HG03558 (cell line): Measurements from ENCODE around the gene SSRP1.
"Not testable (repeated sequence)": the region's sequence is repeated elsewhere in the genome, so short reads cannot be mapped to it uniquely, and the experiment has no call there.

Experiments
- ATAC-seq: cut with Tn5 transposase; IDR thresholded peaks from one replicate; pipeline ENCODE4 v1.9.1; 2021; ENCODE audit warnings: moderate number of reproducible peaks; ENCODE audit not compliant: unreplicated experiment; ENCODE audit errors: extremely low read depth

The SSRP1 gene

GRCh38 chr11:57340039-57340615, 4.4 kb upstream of the SSRP1 start:
- ATAC-seq = no peak

- ATAC-seq = no peak
Measured at GRCh38 chr11:57339328-57339727, 3.6 kb upstream of the SSRP1 start.

GRCh38 chr11:57338142-57338541, 2.5 kb upstream of the SSRP1 start, which contains the start of gene P2RX3:
P2RX3 (plus strand) TSS chr11:57338352; CDS start chr11:57338551, 199 bp downstream.
- no peak for ATAC-seq

- not testable (repeated sequence) for ATAC-seq
Measured at GRCh38 chr11:57336856-57337255, 1.2 kb upstream of the SSRP1 start.

GRCh38 chr11:57336111-57336666, 497 bp upstream of the SSRP1 start:
- no peak for ATAC-seq

- ATAC-seq = no peak
Measured at GRCh38 chr11:57335023-57335342, 709 bp downstream of the SSRP1 start.

GRCh38 chr11:57332694-57333440, 2.8 kb downstream of the SSRP1 start:
- no peak for ATAC-seq

GRCh38 chr11:57331720-57332119, 4.0 kb downstream of the SSRP1 start:
- no peak for ATAC-seq

GRCh38 chr11:57330029-57330428, 5.7 kb downstream of the SSRP1 start:
- ATAC-seq = no peak

- ATAC-seq = no peak
Measured at GRCh38 chr11:57327721-57328120, 8.0 kb downstream of the SSRP1 start.

- ATAC-seq = no peak
Measured at GRCh38 chr11:57325735-57326048, 10.0 kb downstream of the SSRP1 start.

GRCh38 chr11:57324886-57325734, 10.6 kb downstream of the SSRP1 start, which contains the start of gene TNKS1BP1:
TNKS1BP1 (minus strand) TSS chr11:57324952; CDS start chr11:57321885, 3,067 bp downstream.
- peak; percentile 83 for ATAC-seq

- no peak for ATAC-seq
Measured at GRCh38 chr11:57324154-57324885, 11.4 kb downstream of the SSRP1 start.

GRCh38 chr11:57323855-57324153, 11.9 kb downstream of the SSRP1 start:
- no peak for ATAC-seq

GRCh38 chr11:57323167-57323854, 12.4 kb downstream of the SSRP1 start:
- ATAC-seq = no peak

GRCh38 chr11:57322256-57323166, 13.2 kb downstream of the SSRP1 start:
- no peak for ATAC-seq

- ATAC-seq = no peak
Measured at GRCh38 chr11:57321388-57322255, 14.1 kb downstream of the SSRP1 start.
